KMS-11 (cell line): ENCODE data around the gene WDR72.

ENCODE experiments used
- H2AFZ ChIP-seq: fragments of 200-600 bp; sonication (generic); 2 replicates; pipeline ENCODE4 v1.6.1; 2016; ENCODE audit warnings: antibody characterized with exemption, mixed run types, low read depth
- H3K27ac ChIP-seq: fragments of 200-600 bp; sonication (generic); 2 replicates; pipeline ENCODE4 v1.6.1; 2016; ENCODE audit warnings: mild to moderate bottlenecking, mixed run types
- H3K27me3 ChIP-seq: fragments of 200-600 bp; sonication (generic); 2 replicates; pipeline ENCODE4 v1.6.1; 2017; ENCODE audit warnings: mild to moderate bottlenecking, low read depth, mixed run types, moderate library complexity; ENCODE audit not compliant: insufficient read depth
- H3K36me3 ChIP-seq: fragments of 200-600 bp; sonication (generic); 2 replicates; pipeline ENCODE4 v1.6.1; 2017; ENCODE audit warnings: mild to moderate bottlenecking, mixed run types; ENCODE audit not compliant: insufficient read depth
- H3K4me1 ChIP-seq: fragments of 200-600 bp; sonication (generic); 2 replicates; pipeline ENCODE4 v1.6.1; 2016; ENCODE audit warnings: mild to moderate bottlenecking, low read depth, mixed run types; ENCODE audit not compliant: poor library complexity, severe bottlenecking
- H3K4me2 ChIP-seq: fragments of 200-600 bp; sonication (generic); 2 replicates; pipeline ENCODE4 v1.7.0; 2016; ENCODE audit warnings: mild to moderate bottlenecking, mixed run types
- H3K4me3 ChIP-seq: fragments of 200-600 bp; sonication (generic); IDR thresholded peaks from 2 replicates; pipeline ENCODE4 v1.6.1; 2017; ENCODE audit warnings: low read depth, low read length, mixed read lengths; ENCODE audit not compliant: insufficient read depth
- H3K79me2 ChIP-seq: fragments of 200-600 bp; sonication (generic); 2 replicates; pipeline ENCODE4 v1.6.1; 2016; ENCODE audit warnings: low read depth, mixed run types; ENCODE audit not compliant: insufficient read depth
- H3K9ac ChIP-seq: fragments of 200-600 bp; sonication (generic); 2 replicates; pipeline ENCODE4 v1.6.1; 2016; ENCODE audit warnings: mild to moderate bottlenecking, mixed run types
- H4K20me1 ChIP-seq: fragments of 200-600 bp; sonication (generic); 2 replicates; pipeline ENCODE4 v1.6.1; 2016; ENCODE audit warnings: mild to moderate bottlenecking, mixed run types; ENCODE audit not compliant: insufficient read depth
- TF ChIP-seq, protein P1 (sequence below): fragments of 200-600 bp; sonication (generic); conservative IDR thresholded peaks from 2 replicates; pipeline ENCODE4 v1.6.1; 2017; ENCODE audit warnings: low read depth, mild to moderate bottlenecking, antibody characterized with exemption, low read length, moderate library complexity, mixed read lengths

The WDR72 gene

DNA sequence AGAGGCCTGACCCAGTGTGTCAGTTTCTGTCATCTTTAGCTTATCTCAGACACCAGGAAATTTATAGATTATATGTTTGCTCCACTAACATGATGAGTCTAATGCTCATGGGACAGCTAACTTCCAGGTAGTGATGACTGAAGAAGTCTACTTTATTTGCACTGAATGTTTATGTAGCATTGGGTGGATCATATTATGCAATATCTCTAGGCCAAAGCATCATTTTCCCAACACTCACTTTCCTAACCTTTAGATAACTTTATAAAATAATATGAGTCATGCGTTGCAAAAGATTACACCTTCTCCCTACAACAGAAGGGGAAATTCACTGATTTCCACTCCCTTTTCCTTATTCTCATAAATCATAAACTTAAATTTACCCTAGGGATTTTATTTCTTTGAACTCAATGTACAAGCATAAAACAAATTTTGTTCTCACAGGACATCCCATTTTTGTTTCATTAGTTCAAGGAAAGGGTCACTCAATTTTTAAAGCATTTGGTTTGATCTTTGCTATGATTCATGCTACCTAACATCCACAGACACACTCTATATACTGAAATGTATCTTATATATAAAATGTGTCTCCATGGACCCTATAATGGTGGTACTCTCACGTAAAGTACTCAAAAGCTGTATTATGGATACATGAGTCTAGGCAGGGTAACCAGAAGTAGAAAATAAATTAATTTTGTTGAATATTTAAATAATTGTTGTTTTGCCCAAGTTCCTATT, 225.2 kb downstream of the WDR72 start:
- Histone ChIP-seq H3K27ac (no peak overlapping the region), H3K4me2 (no peak overlapping the region), H3K4me3 (no peak overlapping the region), H2AFZ (no peak overlapping the region), H3K79me2 (no peaks in the 10 kb centered on the region), H3K4me1 (no peaks in the 10 kb centered on the region), H3K9ac (no peak overlapping the region), H4K20me1 (no peaks in the 10 kb centered on the region), H3K27me3 (no peaks in the 10 kb centered on the region), H3K36me3 (no peaks in the 10 kb centered on the region)
- TF ChIP-seq, protein P1, sequence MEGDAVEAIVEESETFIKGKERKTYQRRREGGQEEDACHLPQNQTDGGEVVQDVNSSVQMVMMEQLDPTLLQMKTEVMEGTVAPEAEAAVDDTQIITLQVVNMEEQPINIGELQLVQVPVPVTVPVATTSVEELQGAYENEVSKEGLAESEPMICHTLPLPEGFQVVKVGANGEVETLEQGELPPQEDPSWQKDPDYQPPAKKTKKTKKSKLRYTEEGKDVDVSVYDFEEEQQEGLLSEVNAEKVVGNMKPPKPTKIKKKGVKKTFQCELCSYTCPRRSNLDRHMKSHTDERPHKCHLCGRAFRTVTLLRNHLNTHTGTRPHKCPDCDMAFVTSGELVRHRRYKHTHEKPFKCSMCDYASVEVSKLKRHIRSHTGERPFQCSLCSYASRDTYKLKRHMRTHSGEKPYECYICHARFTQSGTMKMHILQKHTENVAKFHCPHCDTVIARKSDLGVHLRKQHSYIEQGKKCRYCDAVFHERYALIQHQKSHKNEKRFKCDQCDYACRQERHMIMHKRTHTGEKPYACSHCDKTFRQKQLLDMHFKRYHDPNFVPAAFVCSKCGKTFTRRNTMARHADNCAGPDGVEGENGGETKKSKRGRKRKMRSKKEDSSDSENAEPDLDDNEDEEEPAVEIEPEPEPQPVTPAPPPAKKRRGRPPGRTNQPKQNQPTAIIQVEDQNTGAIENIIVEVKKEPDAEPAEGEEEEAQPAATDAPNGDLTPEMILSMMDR: no peak

DNA sequence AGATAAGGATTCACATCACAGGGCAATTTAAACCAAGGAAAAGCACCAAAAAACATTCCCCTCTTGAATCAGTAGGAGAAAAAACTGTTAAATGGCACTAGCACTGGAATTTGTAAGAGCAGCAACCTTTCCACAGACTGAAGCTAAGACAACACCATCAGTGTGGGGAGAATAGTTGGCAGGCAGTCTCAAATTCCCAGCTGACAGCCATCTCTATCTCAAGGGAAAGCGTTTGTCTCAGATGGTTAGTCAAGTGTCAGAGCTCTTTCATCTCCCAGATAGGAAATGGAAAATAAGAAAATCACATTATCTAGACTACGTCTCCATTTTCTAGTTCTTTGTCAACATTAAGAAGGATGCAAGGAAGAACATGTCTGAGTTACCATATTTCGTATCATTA, 228.7 kb downstream of the WDR72 start:
- H3K27ac ChIP-seq: no peak overlapping the region
- H3K4me3 ChIP-seq: no peak overlapping the region
- no peak overlapping the region for H3K4me2 ChIP-seq

DNA sequence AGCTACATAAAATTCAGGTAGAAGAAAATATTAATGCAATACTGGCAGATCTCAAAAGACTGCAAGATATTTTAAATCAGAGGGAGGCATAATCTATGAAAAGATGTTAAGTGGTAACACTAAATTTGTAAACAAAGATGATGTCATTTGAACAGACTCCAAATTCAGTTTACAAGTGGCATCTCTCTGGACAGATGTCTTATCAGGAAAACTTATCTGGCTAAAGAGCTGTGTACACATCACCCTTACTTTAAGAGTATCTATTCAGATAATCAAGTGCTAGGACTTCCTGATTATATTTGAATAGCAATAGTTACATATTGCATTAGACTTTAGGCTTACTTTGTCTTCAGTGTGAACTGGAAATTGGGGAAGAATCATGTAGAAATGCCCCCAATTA, 231.5 kb downstream of the WDR72 start:
- no peak overlapping the region for H3K4me2 ChIP-seq
- H2AFZ ChIP-seq: no peak overlapping the region
- no peak overlapping the region for H3K27ac ChIP-seq
- TF ChIP-seq, protein P1: no peak
- no peaks in the 10 kb centered on the region for H3K36me3 ChIP-seq
- H3K4me1 ChIP-seq: no peaks in the 10 kb centered on the region
- no peak overlapping the region for H3K4me3 ChIP-seq
- no peaks in the 10 kb centered on the region for H3K79me2 ChIP-seq
- no peaks in the 10 kb centered on the region for H3K27me3 ChIP-seq
- H3K9ac ChIP-seq: no peak overlapping the region
- no peaks in the 10 kb centered on the region for H4K20me1 ChIP-seq

More for the DNA sequence above, 228.7 kb downstream of the WDR72 start:
- Histone ChIP-seq H4K20me1 (no peaks in the 10 kb centered on the region), H3K27me3 (no peaks in the 10 kb centered on the region), H3K9ac (no peak overlapping the region), H3K4me1 (no peaks in the 10 kb centered on the region), H3K79me2 (no peaks in the 10 kb centered on the region), H2AFZ (no peak overlapping the region), H3K36me3 (no peaks in the 10 kb centered on the region)
- TF ChIP-seq, protein P1: no peak

DNA sequence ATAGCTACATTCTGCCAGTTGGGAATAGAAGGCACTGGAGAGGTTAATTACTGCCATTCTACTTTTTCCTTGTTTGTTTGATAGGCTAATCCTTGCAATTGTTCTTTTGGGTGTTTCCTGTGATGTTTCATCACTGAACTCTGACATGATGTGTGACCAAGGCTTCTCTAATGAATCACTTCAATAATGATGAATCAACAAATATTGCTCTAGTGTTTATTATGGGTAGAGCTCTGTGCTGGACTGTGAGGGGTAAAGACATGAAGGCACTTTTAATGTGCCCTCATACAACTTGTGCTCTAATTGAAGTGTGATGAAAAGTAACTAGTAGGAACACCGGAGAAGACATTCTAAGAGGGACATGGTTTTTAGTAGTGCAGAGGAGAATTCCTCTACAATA, 233.6 kb downstream of the WDR72 start:
- Histone ChIP-seq H3K9ac (no peak overlapping the region), H2AFZ (no peak overlapping the region), H3K36me3 (no peaks in the 10 kb centered on the region), H3K4me3 (no peak overlapping the region), H3K79me2 (no peaks in the 10 kb centered on the region), H4K20me1 (no peaks in the 10 kb centered on the region), H3K4me2 (no peak overlapping the region), H3K4me1 (no peaks in the 10 kb centered on the region), H3K27ac (no peak overlapping the region), H3K27me3 (no peaks in the 10 kb centered on the region)
- TF ChIP-seq, protein P1: no peak
